ENCODE measurements around the gene SLC35F1.
A peak's percentile ranks its signal among the peaks of the same experiment; 100 is the strongest.
"Not testable (repeated sequence)": the region's sequence is repeated elsewhere in the genome, so short reads cannot be mapped to it uniquely, and the experiment has no call there.

Gene SLC35F1

DNA sequence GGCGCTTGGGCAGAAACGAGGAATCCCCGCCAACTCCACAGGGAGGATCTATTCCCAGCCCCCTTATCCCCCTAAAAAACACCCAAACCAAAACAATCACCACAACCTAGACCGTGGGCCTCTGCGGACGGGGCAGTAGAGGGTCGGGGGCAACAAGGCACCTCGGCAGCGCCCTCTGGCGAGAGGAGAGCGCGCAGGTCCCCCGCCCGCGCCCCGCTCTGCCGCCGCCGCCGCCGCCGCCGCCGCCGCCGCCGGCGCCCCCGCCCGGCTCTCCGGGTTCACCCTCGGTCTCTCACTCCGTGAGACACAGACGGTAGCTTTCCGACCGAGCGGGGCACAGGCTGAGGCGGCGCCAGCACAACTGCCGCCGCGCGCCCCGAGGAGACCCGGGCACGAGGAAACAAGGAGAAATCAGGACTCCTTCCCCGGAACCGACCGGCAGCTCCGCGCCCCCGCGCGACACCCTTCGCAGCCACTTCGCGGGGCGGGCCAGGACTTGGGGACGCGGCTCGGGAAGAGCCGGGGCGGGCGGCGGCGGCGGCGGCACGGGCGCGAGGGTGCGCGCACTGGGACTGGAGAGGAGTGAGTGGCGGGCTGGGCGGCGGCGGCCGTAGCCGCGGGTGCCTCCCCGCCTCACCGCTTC, at the start of gene SLC35F1:
TSS of gene SLC35F1 (plus strand) at position 307 of the 643 bp plus-strand sequence.
- TF ChIP-seq ZNF274 (IDR thresholded peaks at IDR 0.05; ENCODE audit: low read depth, low read length) = no peak
- H3K4me3 ChIP-seq (ENCODE audit: low read length) = peak within 1 kb of the TSS; percentile 61

- not testable (repeated sequence) for H3K4me3 ChIP-seq (ENCODE audit: low read length)
Measured at GRCh38 chr6:117858601-117859000, 48.5 kb upstream of the SLC35F1 start.

GRCh38 chr6:117861545-117861944, 45.5 kb upstream of the SLC35F1 start:
- TF ChIP-seq ZNF274 (IDR thresholded peaks at IDR 0.05; ENCODE audit: low read depth, low read length) = no peak
- no peak overlapping the region for H3K4me3 ChIP-seq (ENCODE audit: low read length)

GRCh38 chr6:117866561-117866960, 40.5 kb upstream of the SLC35F1 start:
- TF ChIP-seq ZNF274 (IDR thresholded peaks at IDR 0.05; ENCODE audit: low read depth, low read length) = no peak
- H3K4me3 ChIP-seq (ENCODE audit: low read length) = no peak overlapping the region

- TF ChIP-seq ZNF274 (IDR thresholded peaks at IDR 0.05; ENCODE audit: low read depth, low read length) = no peak
- no peak overlapping the region for H3K4me3 ChIP-seq (ENCODE audit: low read length)
Measured at GRCh38 chr6:117870486-117871242, 36.4 kb upstream of the SLC35F1 start.

- TF ChIP-seq ZNF274 (IDR thresholded peaks at IDR 0.05; ENCODE audit: low read depth, low read length) = no peak
- no peak overlapping the region for H3K4me3 ChIP-seq (ENCODE audit: low read length)
Measured at GRCh38 chr6:117880824-117881223, 26.2 kb upstream of the SLC35F1 start.

DNA sequence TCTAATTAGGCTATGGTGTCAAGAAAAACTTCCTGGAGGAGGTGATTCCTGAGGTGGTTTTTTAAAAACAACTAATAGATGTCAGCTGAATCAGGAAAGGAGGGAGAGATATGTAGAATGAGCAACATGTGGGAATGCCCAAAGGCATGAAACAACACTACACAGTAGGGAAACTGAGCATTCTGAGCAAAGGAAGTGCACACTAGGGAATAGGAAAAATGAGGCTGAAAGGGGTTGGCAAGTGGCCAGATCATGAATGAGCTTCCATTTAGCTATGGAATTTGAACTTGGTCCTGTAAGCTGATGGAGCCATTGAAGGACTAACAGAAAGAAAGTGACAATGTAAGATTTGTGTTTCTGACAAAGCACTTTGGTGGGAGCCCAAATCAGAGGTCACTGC, 16.9 kb upstream of the SLC35F1 start:
- no peak for TF ChIP-seq ZNF274 (IDR thresholded peaks at IDR 0.05; ENCODE audit: low read depth, low read length)
- H3K4me3 ChIP-seq (ENCODE audit: low read length) = no peak overlapping the region

DNA sequence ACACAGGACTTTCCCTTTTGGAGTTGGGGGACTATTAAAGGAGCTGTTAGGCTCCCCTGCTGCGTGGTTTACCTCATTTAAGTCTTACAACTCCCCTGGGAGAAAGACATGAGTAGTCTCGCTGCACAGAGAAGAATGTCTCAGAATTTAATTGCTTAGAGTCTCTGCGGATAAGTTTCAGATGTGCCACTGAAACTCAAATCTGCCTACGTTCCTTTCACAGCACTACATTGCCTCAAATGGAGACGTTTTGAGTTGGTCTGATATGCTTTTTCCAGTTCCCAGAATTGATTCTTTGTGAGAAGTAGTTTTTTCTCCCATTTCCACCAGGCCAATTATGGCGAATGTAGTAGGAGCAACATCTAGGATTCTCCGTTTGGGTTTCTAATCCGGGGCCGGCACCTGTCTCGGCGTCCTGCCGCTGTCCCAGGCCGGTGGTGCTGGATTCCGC, 532 bp upstream of the SLC35F1 start:
- peak overlapping the region; percentile 54 for H3K4me3 ChIP-seq (ENCODE audit: low read length)
- TF ChIP-seq ZNF274 (IDR thresholded peaks at IDR 0.05; ENCODE audit: low read depth, low read length) = no peak

GRCh38 chr6:117907601-117908245, 659 bp downstream of the SLC35F1 start:
- H3K4me3 ChIP-seq (ENCODE audit: low read length) = peak overlapping the region; percentile 61
- no peak for TF ChIP-seq ZNF274 (IDR thresholded peaks at IDR 0.05; ENCODE audit: low read depth, low read length)

DNA sequence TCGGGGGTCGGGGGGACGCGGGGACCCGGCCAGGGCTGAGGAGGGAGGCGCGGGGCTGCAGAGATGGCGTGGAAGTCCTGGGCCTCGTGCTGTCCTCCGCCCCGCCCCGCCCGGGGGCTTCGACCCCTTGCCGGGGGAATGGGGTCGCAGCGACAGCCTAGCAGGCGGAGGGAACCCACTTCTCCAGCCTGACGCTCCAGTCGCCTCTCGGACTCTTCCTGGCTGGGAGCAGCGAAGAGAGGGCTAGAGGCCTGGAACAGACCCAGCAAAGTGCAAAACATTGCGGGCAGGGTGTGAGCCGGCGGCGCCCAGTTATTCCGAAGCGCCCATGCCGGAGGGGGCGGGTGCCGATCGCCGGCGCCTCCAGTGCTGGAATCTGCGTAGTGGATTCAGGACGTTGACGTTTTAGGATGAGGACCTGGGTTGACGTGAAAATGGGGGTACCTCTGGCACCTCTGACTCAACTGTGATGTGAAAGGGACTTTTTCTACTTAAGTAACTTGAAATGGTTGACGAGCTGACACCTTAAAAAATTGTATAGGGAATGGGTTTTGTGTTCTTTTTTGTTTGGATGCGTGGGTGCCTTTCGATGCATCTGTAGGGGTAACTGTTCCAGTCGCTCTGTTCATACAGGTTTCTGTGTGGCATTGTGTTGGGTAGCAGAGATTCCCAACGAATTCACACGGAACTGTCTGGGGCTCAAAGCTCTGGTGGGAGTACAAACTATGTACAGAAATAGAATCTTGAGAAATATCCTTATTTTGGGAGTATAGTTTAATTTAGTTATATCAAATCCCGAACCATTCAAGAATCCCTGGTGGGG, 1.4 kb downstream of the SLC35F1 start:
- H3K4me3 ChIP-seq (ENCODE audit: low read length) = peak overlapping the region; percentile 61
- no peak for TF ChIP-seq ZNF274 (IDR thresholded peaks at IDR 0.05; ENCODE audit: low read depth, low read length)

DNA sequence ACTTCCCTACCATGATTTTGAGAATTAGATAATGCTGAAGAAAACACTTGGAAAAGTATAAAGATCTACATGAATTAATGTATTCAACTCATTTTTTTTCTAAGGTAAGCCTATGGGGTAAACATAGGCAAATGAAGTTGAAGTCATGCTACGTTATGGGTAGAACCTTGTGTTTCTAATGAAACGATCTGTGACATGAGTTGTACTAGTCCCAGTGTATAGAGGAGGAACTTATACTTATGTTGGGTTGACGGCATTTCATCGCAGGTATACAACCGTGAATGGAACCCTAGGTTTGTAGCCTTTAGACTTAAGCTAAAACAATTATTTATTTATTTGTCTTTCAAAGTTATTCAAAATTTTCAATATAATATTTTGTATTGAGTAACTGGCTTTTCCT, 2.6 kb downstream of the SLC35F1 start:
- no peak overlapping the region for H3K4me3 ChIP-seq (ENCODE audit: low read length)
- TF ChIP-seq ZNF274 (IDR thresholded peaks at IDR 0.05; ENCODE audit: low read depth, low read length) = no peak

GRCh38 chr6:117910549-117910948, 3.5 kb downstream of the SLC35F1 start:
- no peak overlapping the region for H3K4me3 ChIP-seq (ENCODE audit: low read length)
- TF ChIP-seq ZNF274 (IDR thresholded peaks at IDR 0.05; ENCODE audit: low read depth, low read length) = no peak

DNA sequence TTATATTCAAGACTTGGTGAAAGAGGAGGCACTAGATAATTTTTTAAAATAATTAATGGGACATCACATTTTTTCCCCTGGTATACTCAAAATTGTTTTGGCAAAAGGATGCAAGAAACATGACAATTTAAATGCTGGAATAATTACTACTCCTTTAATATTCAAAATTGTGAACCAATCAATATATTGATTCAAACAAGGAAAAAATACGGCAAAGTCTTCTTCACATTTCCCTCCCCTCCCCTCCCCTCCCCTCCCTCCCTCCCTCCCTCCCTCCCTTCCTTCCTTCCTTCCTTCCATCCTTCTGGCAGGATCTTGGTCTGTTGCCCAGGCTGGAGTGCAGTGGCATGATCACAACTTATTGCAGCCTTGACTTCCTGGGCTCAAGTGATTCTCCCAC, 4.1 kb downstream of the SLC35F1 start:
- no peak for TF ChIP-seq ZNF274 (IDR thresholded peaks at IDR 0.05; ENCODE audit: low read depth, low read length)
- no peak overlapping the region for H3K4me3 ChIP-seq (ENCODE audit: low read length)

GRCh38 chr6:117911660-117912059, 4.6 kb downstream of the SLC35F1 start:
- H3K4me3 ChIP-seq (ENCODE audit: low read length) = no peak overlapping the region
- no peak for TF ChIP-seq ZNF274 (IDR thresholded peaks at IDR 0.05; ENCODE audit: low read depth, low read length)

Data from GM08714 (cell line).